ENCODE results near the gene TEDDM1. TPM values are rescaled to one million over a fixed set of nuclear protein-coding genes. Genes with fewer than 3 reads are reported as not detected.
"Not testable (repeated sequence)": the region's sequence is repeated elsewhere in the genome, so short reads cannot be mapped to it uniquely, and the experiment has no call there.

TEDDM1 gene, protein sequence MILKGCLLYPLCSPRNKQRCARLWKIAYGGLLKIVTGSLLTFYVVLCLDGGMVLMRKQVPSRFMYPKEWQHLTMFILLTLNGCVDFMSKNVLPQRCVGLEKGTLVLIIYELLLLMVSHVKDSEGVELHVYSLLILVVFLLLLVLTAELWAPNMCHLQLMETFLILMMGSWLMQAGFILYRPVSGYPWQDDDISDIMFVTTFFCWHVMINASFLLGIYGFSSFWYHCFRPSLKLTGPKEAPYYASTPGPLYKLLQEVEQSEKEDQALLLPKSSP
- total RNA-seq (2021; fragmentation: NEBNext Ultra II Directional; extraction: Animal tissue kit (Norgen Biotek cat#: 25700)): not detected
- long read RNA-seq: 0 reads

DNA sequence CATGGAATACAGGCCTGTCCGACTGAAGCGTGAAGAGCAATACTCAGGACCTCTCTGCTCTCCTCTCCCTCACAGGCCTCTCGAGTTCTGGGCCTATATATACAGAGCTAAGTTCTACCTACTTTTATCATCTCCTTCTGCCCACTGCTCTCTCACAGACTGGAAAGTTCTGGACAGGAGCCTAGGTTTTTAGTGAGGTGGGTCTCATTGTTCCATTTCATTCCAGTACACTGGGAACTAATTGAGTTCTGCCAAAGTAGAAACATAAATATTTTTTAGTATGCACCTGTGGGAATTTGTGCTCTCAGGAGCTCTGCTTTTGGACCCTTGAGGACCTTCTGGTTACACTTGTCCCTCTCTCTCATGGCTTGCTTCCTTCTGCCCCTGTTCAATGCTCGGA lies at the start of gene TEDDM1:
Gene TEDDM1, minus strand, starts transcription at position 101 of the 400 bp plus-strand sequence. CDS start 182 bp downstream, outside the sequence.
- H3K27me3 Mint-ChIP-seq (ENCODE audit: insufficient read depth): peaks cover 5% of the 10 kb centered on the region
- DNase-seq: no peak
- no peak within 1 kb of the TSS for H3K4me3 Mint-ChIP-seq
- H3K9me3 Mint-ChIP-seq: no peaks in the 10 kb centered on the region
- H3K4me1 Mint-ChIP-seq (ENCODE audit: low read depth): peaks cover 19% of the 10 kb centered on the region
- no peaks in the 10 kb centered on the region for H3K36me3 Mint-ChIP-seq (ENCODE audit: low read depth)
- H3K27ac Mint-ChIP-seq: no peak within 1 kb of the TSS
- TF ChIP-seq CTCF (IDR thresholded peaks at IDR 0.05): no peak

- no peak for TF ChIP-seq CTCF (IDR thresholded peaks at IDR 0.05)
- no peak within 1 kb of the TSS for H3K27ac Mint-ChIP-seq
- H3K4me1 Mint-ChIP-seq (ENCODE audit: low read depth): no peaks in the 10 kb centered on the region
- no peaks in the 10 kb centered on the region for H3K9me3 Mint-ChIP-seq
- no peak for DNase-seq
- peaks cover 7% of the 10 kb centered on the region for H3K27me3 Mint-ChIP-seq (ENCODE audit: insufficient read depth)
- H3K4me3 Mint-ChIP-seq: no peak within 1 kb of the TSS
- no peaks in the 10 kb centered on the region for H3K36me3 Mint-ChIP-seq (ENCODE audit: low read depth)
These were observed 49.6 kb upstream of the TEDDM1 start, which contains the start of gene RGSL1 for GRCh38 chr1:182450087-182450486. Gene RGSL1, plus strand, starts transcription at chr1:182450146. Its CDS starts 20 bp downstream, at chr1:182450166.

GRCh38 chr1:182447660-182448059 lies 47.2 kb upstream of the TEDDM1 start:
- no peak for DNase-seq
- H3K27me3 Mint-ChIP-seq (ENCODE audit: insufficient read depth): peaks cover 5% of the 10 kb centered on the region
- H3K4me3 Mint-ChIP-seq: no peak overlapping the region
- H3K27ac Mint-ChIP-seq: no peak overlapping the region
- TF ChIP-seq CTCF (IDR thresholded peaks at IDR 0.05): no peak
- H3K36me3 Mint-ChIP-seq (ENCODE audit: low read depth): no peaks in the 10 kb centered on the region
- no peaks in the 10 kb centered on the region for H3K4me1 Mint-ChIP-seq (ENCODE audit: low read depth)
- no peaks in the 10 kb centered on the region for H3K9me3 Mint-ChIP-seq

DNA sequence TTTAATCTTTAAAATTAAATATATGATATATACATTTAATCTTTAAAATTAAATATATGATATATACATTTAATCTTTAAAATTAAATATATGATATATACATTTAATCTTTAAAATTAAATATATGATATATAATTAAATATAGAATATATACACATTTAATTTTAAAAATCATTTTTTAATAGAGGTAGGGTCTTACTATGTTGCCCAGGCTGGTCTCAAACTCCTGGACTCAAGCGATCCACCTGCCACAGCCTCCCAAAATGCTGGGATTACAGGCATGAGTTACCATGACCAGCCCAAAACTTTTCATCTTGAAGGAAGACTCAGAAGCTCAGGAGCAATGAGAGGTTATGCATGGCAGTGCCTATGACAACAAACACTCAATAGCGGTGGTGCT lies 46.7 kb upstream of the TEDDM1 start:
- not testable (repeated sequence) for H3K4me1 Mint-ChIP-seq (ENCODE audit: low read depth); H3K4me3 Mint-ChIP-seq; H3K36me3 Mint-ChIP-seq (ENCODE audit: low read depth); H3K27ac Mint-ChIP-seq; H3K27me3 Mint-ChIP-seq (ENCODE audit: insufficient read depth); H3K9me3 Mint-ChIP-seq; DNase-seq

DNA sequence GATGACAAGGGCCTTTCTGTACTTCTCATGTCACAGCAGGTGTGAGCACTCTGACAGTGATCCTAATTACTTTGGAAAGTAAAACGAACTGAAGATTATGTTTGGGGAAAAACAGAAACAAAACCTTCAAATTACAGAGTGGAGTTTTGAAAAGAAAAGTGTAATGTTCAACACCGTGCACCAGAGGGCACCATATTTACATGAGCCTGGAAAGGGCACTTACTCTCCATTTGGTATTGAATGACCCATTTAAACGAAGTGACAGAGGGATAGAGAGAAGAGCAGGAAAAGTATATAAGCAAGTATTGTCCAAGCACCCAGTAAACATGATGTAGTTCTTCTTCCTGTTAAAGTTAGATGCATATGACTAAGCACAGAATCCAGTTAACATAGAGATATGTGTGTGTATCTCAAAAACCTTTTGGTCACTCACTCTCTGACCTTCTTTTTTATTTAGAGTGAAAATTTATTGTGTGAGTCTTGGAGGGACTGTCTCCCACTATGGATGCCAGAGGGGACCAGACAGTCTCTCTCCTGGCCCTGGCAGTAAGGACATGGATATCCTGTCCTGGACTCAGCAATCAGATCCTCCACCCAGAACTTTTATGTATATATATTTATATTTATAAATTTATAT lies 45.7 kb upstream of the TEDDM1 start:
- Mint-ChIP-seq H3K4me1 (ENCODE audit: low read depth) (no peaks in the 10 kb centered on the region), H3K4me3 (no peak overlapping the region), H3K27me3 (ENCODE audit: insufficient read depth) (peaks cover 4% of the 10 kb centered on the region), H3K9me3 (no peaks in the 10 kb centered on the region), H3K27ac (no peak overlapping the region), H3K36me3 (ENCODE audit: low read depth) (no peaks in the 10 kb centered on the region)
- DNase-seq: peak; percentile 43
- TF ChIP-seq CTCF (IDR thresholded peaks at IDR 0.05): peak; percentile 88

- TF ChIP-seq CTCF (IDR thresholded peaks at IDR 0.05): peak; percentile 17; the same call in 1 of the 2 replicates
- no peaks in the 10 kb centered on the region for H3K36me3 Mint-ChIP-seq (ENCODE audit: low read depth)
- DNase-seq: no peak
- H3K9me3 Mint-ChIP-seq: no peaks in the 10 kb centered on the region
- no peak overlapping the region for H3K4me3 Mint-ChIP-seq
- H3K4me1 Mint-ChIP-seq (ENCODE audit: low read depth): no peaks in the 10 kb centered on the region
- H3K27ac Mint-ChIP-seq: no peak overlapping the region
- peaks cover 2% of the 10 kb centered on the region for H3K27me3 Mint-ChIP-seq (ENCODE audit: insufficient read depth)
These were observed 44.0 kb upstream of the TEDDM1 start for GRCh38 chr1:182444497-182444896.

Data from HFFc6 (cell line).